ENCODE results near the gene RPS3. TPM values are rescaled to one million over a fixed set of nuclear protein-coding genes. Genes with fewer than 3 reads are reported as not detected.
A peak's percentile ranks its signal among the peaks of the same experiment; 100 is the strongest.

The RPS3 gene
- polyA plus RNA-seq, 1 donor, result 2,366 TPM

- DNase-seq, result no peak
Measured at GRCh38 chr11:75432911-75433321, 33.6 kb downstream of the RPS3 start, which contains the start of gene KLHL35. Gene KLHL35, minus strand, starts transcription at chr11:75433203. Its CDS starts 2,574 bp downstream, at chr11:75430629.

DNA sequence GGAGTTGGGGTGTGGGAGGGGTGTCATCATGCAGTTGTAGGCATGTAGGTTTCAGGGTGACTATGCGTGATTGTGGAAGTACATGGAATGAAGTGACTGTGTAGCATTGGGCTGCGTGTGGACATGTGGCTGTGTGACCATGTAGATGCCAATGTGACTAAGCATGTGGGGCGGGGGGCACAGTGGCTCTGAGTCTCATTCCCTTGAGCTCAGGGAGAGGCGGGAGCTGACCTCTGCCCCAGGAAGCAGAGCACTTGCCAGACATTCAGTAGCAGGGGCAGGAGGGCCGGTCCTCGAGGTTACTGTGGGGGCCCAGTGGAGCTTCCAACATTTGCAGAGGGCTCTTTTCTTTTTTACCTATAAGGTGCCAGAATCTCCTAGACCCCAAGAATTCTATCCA, 34.1 kb downstream of the RPS3 start:
- DNase-seq, result no peak

GRCh38 chr11:75434051-75434450, 34.7 kb downstream of the RPS3 start:
- DNase-seq, result no peak

- no peak for DNase-seq
Measured at GRCh38 chr11:75434886-75435570, 35.7 kb downstream of the RPS3 start.

GRCh38 chr11:75435571-75435925, 36.2 kb downstream of the RPS3 start:
- no peak for DNase-seq

DNA sequence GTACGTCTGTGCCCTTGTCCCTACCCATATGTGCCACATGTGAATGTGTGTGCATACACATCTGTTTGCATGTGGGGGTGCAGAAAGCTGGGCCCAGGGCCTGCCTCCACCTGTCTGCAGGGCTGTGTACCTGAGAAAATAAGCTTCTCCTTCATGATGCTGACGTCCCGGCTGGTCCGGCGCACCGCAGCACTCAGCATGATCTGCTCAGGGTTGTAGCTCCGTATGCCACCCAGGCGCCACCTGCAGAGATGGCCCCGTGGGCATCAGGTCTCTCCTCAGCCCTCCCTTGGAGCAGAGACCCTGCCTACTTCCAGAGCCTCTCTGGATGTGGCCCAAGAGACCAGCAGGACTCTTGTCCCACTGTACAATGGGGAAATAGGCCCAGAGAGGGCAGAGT, 37.5 kb downstream of the RPS3 start:
- DNase-seq, result no peak

- DNase-seq, result no peak
Measured at GRCh38 chr11:75437966-75438659, 38.8 kb downstream of the RPS3 start.

GRCh38 chr11:75439026-75439425, 39.7 kb downstream of the RPS3 start:
- DNase-seq, result no peak

GRCh38 chr11:75439495-75440120, 40.3 kb downstream of the RPS3 start:
- DNase-seq, result no peak

GRCh38 chr11:75440960-75441803, 41.9 kb downstream of the RPS3 start:
- DNase-seq, result no peak

DNA sequence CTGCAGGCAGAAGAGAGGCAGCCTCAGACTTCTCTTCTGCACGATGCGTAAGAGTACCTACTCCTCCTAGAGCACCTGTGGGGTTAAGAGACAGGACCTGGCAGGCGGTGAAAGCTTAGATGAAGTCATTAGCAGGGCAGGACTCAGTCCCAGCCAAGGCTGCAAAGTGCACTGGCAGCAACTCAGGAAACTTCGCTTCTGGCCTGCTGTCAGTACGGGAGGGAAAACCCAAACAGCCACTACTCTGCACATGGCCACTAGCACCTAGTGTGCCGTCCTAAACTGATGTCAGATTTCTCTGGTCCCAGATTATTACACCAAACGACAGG, 42.5 kb downstream of the RPS3 start:
- DNase-seq, result no peak

- DNase-seq, result no peak
Measured at GRCh38 chr11:75442161-75442885, 43.0 kb downstream of the RPS3 start.

- DNase-seq, result no peak
Measured at GRCh38 chr11:75443043-75443442, 43.7 kb downstream of the RPS3 start.

DNA sequence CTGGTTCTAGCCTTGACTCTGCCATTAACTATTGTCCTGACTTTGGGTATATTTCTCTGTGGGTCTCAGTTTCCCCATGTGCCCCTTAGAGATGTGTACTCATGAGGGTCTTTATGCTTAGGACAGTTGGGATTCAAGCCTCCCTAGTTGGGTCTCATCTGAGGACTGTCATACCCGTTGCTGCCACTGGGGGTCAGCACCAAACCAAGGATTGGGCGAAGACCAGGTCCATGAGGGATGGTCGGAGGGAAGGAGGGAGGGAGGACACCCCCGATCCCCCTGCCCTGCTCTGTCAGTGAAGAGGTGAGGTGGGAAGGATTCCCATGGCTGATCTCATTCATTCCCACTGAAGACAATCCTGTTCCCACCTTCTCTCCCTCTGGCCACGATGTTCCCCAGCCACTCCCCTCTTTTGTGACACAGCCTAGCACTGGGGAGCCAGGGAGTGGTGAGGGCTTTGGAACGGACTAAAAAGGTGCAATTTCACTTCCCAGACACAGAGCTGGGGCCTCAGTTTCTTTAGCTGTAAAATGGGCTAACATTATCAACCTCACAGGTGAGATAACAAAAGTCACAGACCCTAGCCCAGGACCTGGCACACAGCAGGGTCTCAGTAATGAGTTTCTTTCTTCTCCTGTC, 46.1 kb downstream of the RPS3 start:
- DNase-seq, result peak; percentile 61

DNA sequence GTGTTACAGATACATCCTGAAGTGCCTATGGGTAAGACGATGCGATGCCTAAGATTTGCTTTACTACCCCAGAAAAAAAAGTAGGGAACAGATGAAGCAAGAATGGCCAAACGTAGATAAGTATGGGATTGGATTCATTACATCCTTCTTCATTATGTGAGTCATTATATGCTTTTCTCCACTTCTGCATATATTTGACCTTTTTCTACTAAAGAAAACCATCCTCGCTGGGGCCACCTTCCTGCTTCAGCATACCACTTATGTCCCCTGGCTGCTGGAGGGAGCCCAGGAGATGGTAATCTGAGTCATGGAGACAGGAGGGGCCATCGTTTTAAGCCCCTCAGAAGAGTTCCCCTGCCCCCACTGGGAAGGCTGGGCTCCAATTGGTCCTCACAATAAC, 48.1 kb downstream of the RPS3 start:
- no peak for DNase-seq

DNA sequence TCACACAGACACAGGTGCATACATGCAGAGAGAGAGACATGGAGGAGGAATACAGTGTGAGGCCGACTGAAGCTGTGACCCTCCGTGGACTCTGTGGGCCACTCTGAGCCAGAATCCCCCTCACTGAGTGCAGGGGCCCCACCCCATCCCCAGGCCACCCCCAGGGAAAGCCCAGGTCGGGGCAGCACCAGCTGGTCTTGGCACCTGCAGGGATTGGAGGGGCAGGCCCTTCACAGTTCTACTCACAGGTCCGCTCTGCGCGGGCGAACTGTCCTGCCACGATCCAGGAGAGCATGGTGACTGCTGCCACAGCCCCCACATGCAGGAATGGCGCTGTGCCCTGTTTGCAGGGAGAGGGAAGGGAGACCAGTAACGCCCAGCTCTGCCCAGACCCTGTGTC, 50.0 kb downstream of the RPS3 start:
- DNase-seq, result no peak

GRCh38 chr11:75449776-75450175, 50.5 kb downstream of the RPS3 start:
- no peak for DNase-seq

- DNase-seq, result no peak
Measured at GRCh38 chr11:75450236-75450635, 50.9 kb downstream of the RPS3 start.

DNA sequence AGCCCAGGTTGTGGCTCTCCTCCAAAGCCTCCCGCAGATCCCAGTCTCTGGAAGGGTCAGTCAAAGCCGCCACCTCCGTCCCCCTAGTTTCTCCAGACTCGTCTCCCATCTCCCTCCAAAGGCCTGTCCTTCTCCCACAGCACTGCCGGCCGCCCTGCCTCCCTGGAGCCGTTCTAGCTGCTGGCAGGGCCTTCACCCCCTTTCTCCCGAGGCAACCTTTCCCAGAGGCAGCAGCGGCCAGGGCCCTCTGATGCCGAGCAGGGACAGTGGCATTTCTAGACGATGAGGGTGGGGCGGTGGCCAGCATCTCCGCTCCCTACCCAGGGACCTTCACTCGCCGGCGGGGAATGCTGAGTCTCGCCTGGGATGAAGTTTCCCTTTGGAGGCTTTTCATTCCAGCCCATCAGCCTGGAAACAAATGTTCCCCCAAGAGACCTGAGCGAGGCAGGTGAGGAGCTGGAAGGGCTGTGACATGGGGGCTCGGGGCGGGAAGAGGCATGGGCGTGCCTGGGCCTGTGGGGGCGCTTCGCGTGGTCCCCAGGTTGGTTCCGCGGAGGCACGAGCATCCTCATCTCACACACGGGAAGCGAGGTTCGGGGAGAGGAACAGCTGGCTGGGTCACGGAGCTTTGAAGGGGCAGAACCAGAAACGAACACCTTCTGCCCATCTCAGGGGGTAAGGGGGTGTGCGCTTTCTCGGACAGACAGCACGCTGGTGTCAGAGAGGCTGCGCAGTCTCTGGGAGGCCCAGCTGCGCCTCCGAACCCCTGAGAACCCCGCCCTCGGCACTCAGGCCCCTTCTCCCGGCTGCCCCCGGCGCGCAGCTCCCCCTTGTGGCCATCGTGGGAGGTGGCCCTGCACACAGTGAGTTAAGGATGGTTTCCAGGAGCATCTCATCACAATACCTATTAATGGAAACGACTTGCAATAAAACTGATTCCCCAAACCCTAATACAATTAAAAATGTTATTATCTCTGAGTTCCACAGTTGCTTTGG, 51.8 kb downstream of the RPS3 start:
- no peak for DNase-seq
